Measurements from ENCODE around the gene RALY. TPM values are rescaled to one million over a fixed set of nuclear protein-coding genes. Genes with fewer than 3 reads are reported as not detected.

Gene RALY
- total and polyA plus RNA-seq, 2 of the 4 experiments (the other 2 are of a cell fraction): 46.2 to 115 TPM

DNA sequence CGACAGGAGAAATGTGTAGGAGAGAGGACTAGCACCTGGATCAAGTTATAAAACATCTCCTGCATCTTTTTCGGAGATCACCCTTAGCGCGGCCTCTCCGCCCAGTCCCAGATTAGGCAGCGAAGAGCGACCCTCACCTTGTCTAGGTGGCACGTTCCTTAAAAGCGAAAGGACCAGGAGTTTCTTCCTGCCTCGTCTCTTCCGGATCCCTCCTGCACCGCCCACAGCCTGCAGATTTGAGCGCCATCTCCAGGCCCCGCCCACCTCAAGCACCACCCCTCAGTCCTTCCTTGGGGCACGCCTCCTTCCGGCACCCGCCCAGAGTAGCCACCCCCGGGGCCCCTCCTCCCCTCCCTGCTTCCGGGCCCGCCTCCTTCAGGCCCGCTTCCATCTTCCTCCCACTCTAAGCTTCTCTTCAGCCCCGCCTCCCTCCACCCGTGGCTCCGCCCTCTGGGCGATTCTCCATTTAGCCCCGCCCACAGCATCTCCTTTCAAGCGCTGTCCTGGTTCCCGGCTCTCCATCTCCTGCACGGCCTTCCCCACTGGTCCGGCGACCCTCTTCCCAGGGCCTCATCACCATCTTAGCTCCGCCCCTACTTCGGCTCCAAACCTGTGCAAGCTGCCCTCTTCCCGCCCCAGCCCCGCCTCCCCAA, 662 bp upstream of the RALY start:
- H2AFZ ChIP-seq (replicated peaks; ENCODE audit: low read length, poor library complexity): peak overlapping the region; percentile 98
- peak overlapping the region; percentile 92 for H3K4ac ChIP-seq (ENCODE audit: low read depth, low read length)
- peaks cover 8% of the 10 kb centered on the region for H3K4me1 ChIP-seq (ENCODE audit: control insufficient read depth, insufficient read depth, low read length)
- H3K27me3 ChIP-seq (ENCODE audit: control insufficient read depth, insufficient read depth, low read length): no peaks in the 10 kb centered on the region
- peak overlapping the region; percentile 95 for H3K27ac ChIP-seq (ENCODE audit: insufficient read depth, low read length)
- no TSS peak for BruUV-seq (replicated peaks)
- ChIA-PET CTCF (interaction anchor here (0.9 to 1.5 kb wide), 3 partner anchors 77 to 130 kb away, joined by 3 to 6 read pairs (median 6); no protein-coding TSS in a partner anchor), POLR2A (ENCODE audit: unreplicated experiment) (interaction anchor here (0.7 kb wide), 1 partner anchor 166 kb away, joined by 6 read pairs; no protein-coding TSS in a partner anchor)
- peaks cover 18 to 53% of the 10 kb centered on the region in 2 experiments; a peak in 3 of 4 replicates for H3K79me1 ChIP-seq (ENCODE audit: low read depth in 1 of 2, low read length in 2 of 2)
- H3K4me2 ChIP-seq (ENCODE audit: low read depth, low read length): peak overlapping the region; percentile 87
- no peaks in the 10 kb centered on the region for H3K9me3 ChIP-seq (ENCODE audit: control insufficient read depth, insufficient read depth, low read length)
- H2BK20ac ChIP-seq (ENCODE audit: low read depth, low read length): 0 out of 2 replicates have a peak overlapping the region, but pooled peaks have one; percentile 37
- ATAC-seq (ENCODE audit: low read depth) (peak; percentile 84), DNase-seq (peak; percentile 99)
- intact Hi-C loops (cut with micrococcal nuclease): loop anchor here (1.0 to 2.0 kb wide), 3 partner anchors 76 to 130 kb away; no protein-coding TSS in a partner anchor
- dilution Hi-C loops (cut with HindIII; ENCODE audit: low sequenced_read_pairs, unreplicated experiment): no loop called here
- peak overlapping the region; percentile 90 for H3K9ac ChIP-seq (ENCODE audit: low read depth, low read length)
- peak overlapping the region; percentile 88 for H3K4me3 ChIP-seq (ENCODE audit: insufficient read depth, low read depth, low read length)
- no peaks in the 10 kb centered on the region for H3K36me3 ChIP-seq (ENCODE audit: control insufficient read depth, insufficient read depth, low read length)
- peak overlapping the region; percentile 90 to 96 for H4K8ac ChIP-seq (ENCODE audit: low read depth in 2 of 2, low read length in 2 of 2)
- in situ Hi-C loops (cut with MboI; ENCODE audit: low sequenced_read_pairs): no loop called here
- peak overlapping the region; percentile 81 for H4K91ac ChIP-seq (ENCODE audit: insufficient read depth, low read depth, low read length)
- H2AK5ac ChIP-seq (ENCODE audit: low read depth, low read length): peak overlapping the region; percentile 94
- H3K23ac ChIP-seq (ENCODE audit: low read depth, low read length): peak overlapping the region; percentile 96
- 0% methylated on average over 21 of the region's 35 CpGs; no CpG with 5 or more reads in 1 of the 2 experiments for WGBS, 2 experiments (ENCODE audit: extremely low coverage in 2 of 2, insufficient read length in 1 of 2)
- peak overlapping the region; percentile 98 for H3K14ac ChIP-seq (replicated peaks; ENCODE audit: low read depth, low read length)
- peak overlapping the region; percentile 94 for H3K56ac ChIP-seq (ENCODE audit: extremely low read depth, insufficient read depth, low read length)
- peak overlapping the region; percentile 76 for H3K18ac ChIP-seq (ENCODE audit: low read depth, low read length)
- peaks cover 44% of the 10 kb centered on the region for H4K20me1 ChIP-seq (ENCODE audit: insufficient read depth, low read length)
- H2BK5ac ChIP-seq (ENCODE audit: low read depth, low read length, poor library complexity, severe bottlenecking): peak overlapping the region; percentile 85
- peak overlapping the region; percentile 64 for H2BK120ac ChIP-seq (ENCODE audit: low read depth, low read length)
- H4K5ac ChIP-seq (ENCODE audit: low read depth, low read length): peak overlapping the region; percentile 82
- TF ChIP-seq MAZ (IDR thresholded peaks at IDR 0.05; ENCODE audit: borderline replicate concordance, low read depth, low read length) (peak; percentile 71), RAD21 (IDR thresholded peaks at IDR 0.05; ENCODE audit: low read length) (no peak), BHLHE40 (IDR thresholded peaks at IDR 0.05; ENCODE audit: low read depth, low read length) (0 out of 2 replicates have a peak, but pooled peaks have one; percentile 44), POLR2A (IDR thresholded peaks at IDR 0.05; ENCODE audit: low read depth, low read length) (peak; percentile 88), RCOR1 (IDR thresholded peaks at IDR 0.05; ENCODE audit: insufficient replicate concordance, low read length) (no peak), MAFK (IDR thresholded peaks at IDR 0.05; ENCODE audit: low read depth, low read length) (no peak), CHD1 (IDR thresholded peaks at IDR 0.05; ENCODE audit: low read depth, low read length) (0 out of 2 replicates have a peak, but pooled peaks have one; percentile 20), MXI1 (IDR thresholded peaks at IDR 0.05; ENCODE audit: borderline replicate concordance, low read depth, low read length) (peak; percentile 53; the same call in 1 of the 2 replicates)
- TF ChIP-seq, protein P1, sequence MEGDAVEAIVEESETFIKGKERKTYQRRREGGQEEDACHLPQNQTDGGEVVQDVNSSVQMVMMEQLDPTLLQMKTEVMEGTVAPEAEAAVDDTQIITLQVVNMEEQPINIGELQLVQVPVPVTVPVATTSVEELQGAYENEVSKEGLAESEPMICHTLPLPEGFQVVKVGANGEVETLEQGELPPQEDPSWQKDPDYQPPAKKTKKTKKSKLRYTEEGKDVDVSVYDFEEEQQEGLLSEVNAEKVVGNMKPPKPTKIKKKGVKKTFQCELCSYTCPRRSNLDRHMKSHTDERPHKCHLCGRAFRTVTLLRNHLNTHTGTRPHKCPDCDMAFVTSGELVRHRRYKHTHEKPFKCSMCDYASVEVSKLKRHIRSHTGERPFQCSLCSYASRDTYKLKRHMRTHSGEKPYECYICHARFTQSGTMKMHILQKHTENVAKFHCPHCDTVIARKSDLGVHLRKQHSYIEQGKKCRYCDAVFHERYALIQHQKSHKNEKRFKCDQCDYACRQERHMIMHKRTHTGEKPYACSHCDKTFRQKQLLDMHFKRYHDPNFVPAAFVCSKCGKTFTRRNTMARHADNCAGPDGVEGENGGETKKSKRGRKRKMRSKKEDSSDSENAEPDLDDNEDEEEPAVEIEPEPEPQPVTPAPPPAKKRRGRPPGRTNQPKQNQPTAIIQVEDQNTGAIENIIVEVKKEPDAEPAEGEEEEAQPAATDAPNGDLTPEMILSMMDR (conservative IDR thresholded peaks at IDR 0.05; ENCODE audit: low read depth, low read length): no peak
- peaks cover 6% of the 10 kb centered on the region for H3K9me1 ChIP-seq (ENCODE audit: insufficient read depth, low read length)
- H2BK15ac ChIP-seq (ENCODE audit: low read depth, low read length): peak overlapping the region; percentile 67; the same call in 1 of the 3 replicates
- H2AK9ac ChIP-seq (replicated peaks; ENCODE audit: low read depth, low read length, poor library complexity): peak overlapping the region; percentile 92

All from IMR-90 (cell line).